Thoracic aorta (tissue), 2 donors: ENCODE data around the gene COX18. TPM values are rescaled to one million over a fixed set of nuclear protein-coding genes. Genes with fewer than 3 reads are reported as not detected.

Source experiments
- ATAC-seq: fragments of 150-250 bp; one replicate; pipeline ENCODE4 v1.8.0; 2017; ENCODE audit warnings: low read depth; ENCODE audit not compliant: insufficient number of reproducible peaks, low FRiP score
- DNase-seq: peaks from one replicate; pipeline ENCODE4 v3.0.0-alpha.2; 2020; ENCODE audit warnings: low spot score
- H3K27ac ChIP-seq, 2 donors: fragments of 200-600 bp; sonication (generic); 1 replicate in 1 of 2; 2 replicates in 1 of 2; pipeline ENCODE4 v1.5.1; 2016; ENCODE audit warnings: mild to moderate bottlenecking in 2 of 2, moderate library complexity in 2 of 2
- H3K27me3 ChIP-seq: fragments of 200-600 bp; sonication (generic); replicated peaks from 2 replicates; pipeline ENCODE4 v1.6.0; 2016; ENCODE audit warnings: mild to moderate bottlenecking; ENCODE audit not compliant: insufficient read depth
- H3K36me3 ChIP-seq: fragments of 200-600 bp; sonication (generic); one replicate; pipeline ENCODE4 v1.5.1; 2016
- H3K4me1 ChIP-seq, 2 donors: fragments of 200-600 bp; sonication (generic); 1 replicate in 1 of 2; 2 replicates in 1 of 2; pipeline versions ENCODE4 v1.5.1 to v1.6.0; 2016; ENCODE audit warnings: low read depth in 2 of 2, mild to moderate bottlenecking in 1 of 2; ENCODE audit not compliant: control insufficient read depth in 1 of 2
- H3K4me3 ChIP-seq: fragments of 200-600 bp; sonication (generic); 2 replicates; pipeline ENCODE4 v1.5.1; 2016; ENCODE audit warnings: mild to moderate bottlenecking
- H3K9me3 ChIP-seq: fragments of 200-600 bp; sonication (generic); 2 replicates; pipeline ENCODE4 v1.5.1; 2016
- total RNA-seq, 2 donors: library from RNA; depleted of rRNA; stranded (reverse); fragments of >200 nt; gene quantifications; one replicate each; pipeline versions ENCODE4 v1.1.0 to v1.2.3, GENCODE V29; 2016
- TF ChIP-seq, protein P1 (sequence below): fragments of 200-600 bp; sonication (generic); IDR thresholded peaks from one replicate; pipeline ENCODE4 v1.5.1; 2019; ENCODE audit warnings: antibody characterized with exemption

Gene COX18
- total RNA-seq, 2 donors from 2014 or later = 10.9 to 16.5 TPM

DNA sequence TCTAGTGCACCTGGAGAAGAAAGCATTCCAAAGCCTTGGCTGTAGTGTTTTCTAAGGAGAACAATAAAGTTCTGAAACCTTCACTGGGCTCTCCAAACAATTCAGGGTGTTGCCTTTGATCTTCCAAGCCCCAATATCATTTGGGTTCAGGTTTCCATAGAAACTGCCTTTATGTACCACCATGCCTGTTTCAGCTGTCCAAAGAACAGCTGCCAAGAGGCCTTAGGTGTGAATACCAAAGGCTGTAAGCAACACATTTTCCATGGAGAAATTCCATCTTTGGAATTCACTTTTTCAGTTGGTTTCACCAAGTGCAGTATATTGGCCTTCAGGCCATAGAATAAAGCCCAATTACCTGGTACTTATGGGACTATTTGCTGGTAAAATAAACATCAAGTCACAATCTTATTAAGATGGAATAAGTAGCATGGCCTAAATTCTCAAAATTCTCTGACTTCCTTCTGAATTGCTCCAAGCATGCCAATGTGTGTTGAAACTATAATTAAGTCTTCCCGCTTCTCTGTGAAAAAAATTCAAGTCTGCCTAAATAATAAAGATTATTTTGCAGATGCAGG lies 61.9 kb downstream of the COX18 start:
- Histone ChIP-seq H3K27me3 (no peaks in the 10 kb centered on the region), H3K4me3 (no peak overlapping the region), H3K27ac (no peak overlapping the region), H3K4me1 (peaks cover 7 to 13% of the 10 kb centered on the region in 2 donors), H3K36me3 (no peaks in the 10 kb centered on the region), H3K9me3 (no peaks in the 10 kb centered on the region)
- TF ChIP-seq, protein P1, sequence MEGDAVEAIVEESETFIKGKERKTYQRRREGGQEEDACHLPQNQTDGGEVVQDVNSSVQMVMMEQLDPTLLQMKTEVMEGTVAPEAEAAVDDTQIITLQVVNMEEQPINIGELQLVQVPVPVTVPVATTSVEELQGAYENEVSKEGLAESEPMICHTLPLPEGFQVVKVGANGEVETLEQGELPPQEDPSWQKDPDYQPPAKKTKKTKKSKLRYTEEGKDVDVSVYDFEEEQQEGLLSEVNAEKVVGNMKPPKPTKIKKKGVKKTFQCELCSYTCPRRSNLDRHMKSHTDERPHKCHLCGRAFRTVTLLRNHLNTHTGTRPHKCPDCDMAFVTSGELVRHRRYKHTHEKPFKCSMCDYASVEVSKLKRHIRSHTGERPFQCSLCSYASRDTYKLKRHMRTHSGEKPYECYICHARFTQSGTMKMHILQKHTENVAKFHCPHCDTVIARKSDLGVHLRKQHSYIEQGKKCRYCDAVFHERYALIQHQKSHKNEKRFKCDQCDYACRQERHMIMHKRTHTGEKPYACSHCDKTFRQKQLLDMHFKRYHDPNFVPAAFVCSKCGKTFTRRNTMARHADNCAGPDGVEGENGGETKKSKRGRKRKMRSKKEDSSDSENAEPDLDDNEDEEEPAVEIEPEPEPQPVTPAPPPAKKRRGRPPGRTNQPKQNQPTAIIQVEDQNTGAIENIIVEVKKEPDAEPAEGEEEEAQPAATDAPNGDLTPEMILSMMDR = no peak
- DNase-seq = no peak
- no peak for ATAC-seq

- TF ChIP-seq, protein P1 = no peak
- H3K27me3 ChIP-seq = no peaks in the 10 kb centered on the region
- H3K9me3 ChIP-seq = no peaks in the 10 kb centered on the region
- ATAC-seq = no peak
- peaks cover 7 to 13% of the 10 kb centered on the region in 2 donors for H3K4me1 ChIP-seq
- H3K36me3 ChIP-seq = no peaks in the 10 kb centered on the region
- H3K4me3 ChIP-seq = no peak overlapping the region
- no peak overlapping the region for H3K27ac ChIP-seq
- no peak for DNase-seq
Measured at GRCh38 chr4:73006286-73006990, 63.1 kb downstream of the COX18 start.

DNA sequence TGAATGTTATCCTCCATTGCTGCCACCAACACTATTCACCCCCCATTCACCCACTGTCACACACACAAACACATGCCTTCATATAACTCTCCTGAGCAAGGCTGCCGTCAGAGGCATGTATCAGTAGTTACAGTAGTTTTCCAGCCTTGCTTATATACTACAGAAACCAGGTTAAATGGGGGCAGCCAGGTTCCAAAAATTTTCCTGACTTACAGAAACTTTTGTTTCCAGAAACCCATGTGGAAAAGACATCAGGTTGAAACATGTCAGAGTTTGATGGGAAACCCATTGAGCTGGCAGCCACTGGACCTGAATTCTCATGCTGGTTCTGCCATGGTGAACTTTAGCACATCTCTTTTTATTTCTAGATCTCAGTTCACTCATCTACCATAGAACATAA lies 64.0 kb downstream of the COX18 start:
- TF ChIP-seq, protein P1 = no peak
- no peaks in the 10 kb centered on the region for H3K27me3 ChIP-seq
- H3K4me3 ChIP-seq = no peak overlapping the region
- no peak overlapping the region for H3K27ac ChIP-seq
- no peaks in the 10 kb centered on the region for H3K36me3 ChIP-seq
- no peak for DNase-seq
- peaks cover 7 to 13% of the 10 kb centered on the region in 2 donors for H3K4me1 ChIP-seq
- ATAC-seq = no peak
- no peaks in the 10 kb centered on the region for H3K9me3 ChIP-seq

Other genes with a start within 250 kb of the COX18 start
- 10 to 100 TPM; 49.3 to 58.8 TPM for gene ANKRD17, start 189.1 kb upstream of the COX18 start, total RNA-seq